ENCODE data around the gene PAPSS2. TPM values are rescaled to one million over a fixed set of nuclear protein-coding genes. Genes with fewer than 3 reads are reported as not detected.

PAPSS2 gene
- total RNA-seq, 1 experiment from 2014 or later, result 24.5 TPM

- Mint-ChIP-seq H3K36me3 (ENCODE audit: insufficient read depth in 1 of 3, low read depth in 3 of 3) (no peaks in the 10 kb centered on the region), H3K27me3 (ENCODE audit: low read depth) (no peaks in the 10 kb centered on the region), H3K9me3 (no peaks in the 10 kb centered on the region), H3K4me3 (no peak overlapping the region), H3K4me1 (peaks cover 0 to 2% of the 10 kb centered on the region in 2 experiments; a peak in 2 of 4 replicates), H3K27ac (no peak overlapping the region)
- TF ChIP-seq CTCF (conservative IDR thresholded peaks at IDR 0.05), result no peak
- Histone ChIP-seq H4K5ac (ENCODE audit: insufficient read length, low read depth, low read length) (no peak overlapping the region), H2BK5ac (ENCODE audit: insufficient read length, low read length) (no peak overlapping the region), H3K23ac (ENCODE audit: insufficient read length, low read depth, low read length) (no peak overlapping the region), H2AK5ac (ENCODE audit: insufficient read length, low read length) (no peak overlapping the region), H3K23me2 (ENCODE audit: insufficient read length, low read depth, low read length, poor library complexity, severe bottlenecking) (no peaks in the 10 kb centered on the region), H3K9ac (ENCODE audit: extremely low read depth, insufficient read length, low read length) (no peak overlapping the region), H3K18ac (ENCODE audit: insufficient read length, low read depth, low read length) (no peak overlapping the region), H2BK15ac (ENCODE audit: low read depth, low read length) (no peak overlapping the region), H3K79me1 (ENCODE audit: insufficient read depth, low read depth, low read length, poor library complexity, severe bottlenecking) (no peaks in the 10 kb centered on the region), H2BK12ac (ENCODE audit: insufficient read length, low read depth, low read length) (no peak overlapping the region), H3K4ac (ENCODE audit: low read depth, low read length) (no peak overlapping the region), H2BK120ac (ENCODE audit: low read depth, low read length, poor library complexity, severe bottlenecking) (no peak overlapping the region), H3K79me2 (ENCODE audit: insufficient read depth, low read length) (no peaks in the 10 kb centered on the region; the same call in 1 of the 2 replicates), H4K91ac (ENCODE audit: insufficient read length, low read depth, low read length) (no peak overlapping the region), H2AFZ (ENCODE audit: low read length) (no peak overlapping the region), H3T11ph (ENCODE audit: low read length) (no peak overlapping the region), H3K27me3 (ENCODE audit: insufficient read depth, low read length) (no peaks in the 10 kb centered on the region), H3K14ac (ENCODE audit: insufficient read depth, low read length) (no peak overlapping the region), H4K20me1 (ENCODE audit: control insufficient read depth, insufficient read depth, insufficient read length) (no peaks in the 10 kb centered on the region), H3K56ac (ENCODE audit: insufficient read length, low read depth, low read length) (no peak overlapping the region), H3K9me3 (ENCODE audit: control insufficient read depth, low read depth, low read length) (no peaks in the 10 kb centered on the region), H3K27ac (ENCODE audit: insufficient read length, low read depth, low read length) (no peak overlapping the region), H4K8ac (replicated peaks; ENCODE audit: insufficient read length, low read depth, low read length) (no peak overlapping the region), H3K4me1 (ENCODE audit: insufficient read depth, low read length) (no peaks in the 10 kb centered on the region; the same call in 1 of the 2 replicates), H2BK20ac (ENCODE audit: low read depth, low read length, poor library complexity, severe bottlenecking) (no peak overlapping the region), H3K4me2 (ENCODE audit: insufficient read depth, insufficient read length, low read length) (no peak overlapping the region)
- no CpG with 5 or more reads among the region's 5 CpGs for WGBS (ENCODE audit: extremely low coverage, insufficient read length, low lambda C conversion rate)
- DNase-seq, result no peak
Observed at GRCh38 chr10:87685832-87686574, 26.3 kb downstream of the PAPSS2 start.

Data from H9 (cell line).